Measurements from ENCODE around the gene IFNA17.
"Not testable (repeated sequence)": the region's sequence is repeated elsewhere in the genome, so short reads cannot be mapped to it uniquely, and the experiment has no call there.

IFNA17 gene

DNA sequence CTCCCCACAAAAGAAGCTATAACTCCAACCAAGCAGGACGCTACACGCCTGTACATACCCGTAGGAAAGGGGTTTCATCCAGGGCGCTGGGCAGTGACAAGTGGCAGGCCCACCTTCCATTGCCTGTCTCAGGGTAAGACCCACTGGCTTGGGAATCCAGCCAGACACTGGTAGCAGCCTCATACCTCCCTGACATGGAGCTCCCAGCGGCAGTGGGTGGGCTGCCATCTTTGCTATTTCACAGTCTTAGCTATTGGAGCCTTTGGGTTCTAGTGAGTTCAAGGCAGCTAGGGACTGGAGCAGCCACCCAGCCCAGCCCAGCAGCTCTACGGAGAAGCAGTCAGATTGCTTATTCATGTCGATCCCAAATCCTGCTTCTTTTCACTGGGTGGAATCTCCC lies 17.7 kb downstream of the IFNA17 start:
- FAIRE-seq, result no peak

DNA sequence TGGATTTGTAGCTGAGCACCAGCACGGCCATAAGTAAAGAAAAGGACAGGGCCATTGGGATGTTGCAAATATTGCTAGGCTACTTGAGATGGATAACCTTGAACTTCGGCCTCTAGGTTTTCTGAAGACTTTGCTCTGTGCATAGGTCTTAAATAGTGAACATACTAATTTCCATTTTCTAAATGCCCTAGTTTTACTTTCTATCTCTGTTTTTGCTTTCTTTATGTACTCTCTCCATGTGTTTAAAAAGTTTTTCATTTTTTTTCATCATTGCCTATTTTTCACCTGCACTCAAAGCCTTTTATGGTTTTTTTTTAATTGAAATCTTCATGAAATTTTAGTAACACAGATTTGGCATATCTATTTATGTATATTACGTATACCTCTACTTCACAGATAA lies 21.0 kb downstream of the IFNA17 start, which contains the start of gene IFNA10:
TSS of gene IFNA10 (minus strand) at position 101 of the 400 bp plus-strand sequence. CDS start at position 55, 46 bp downstream.
- not testable (repeated sequence) for FAIRE-seq

- FAIRE-seq, result no peak
Observed at GRCh38 chr9:21205204-21205603, 22.8 kb downstream of the IFNA17 start.

DNA sequence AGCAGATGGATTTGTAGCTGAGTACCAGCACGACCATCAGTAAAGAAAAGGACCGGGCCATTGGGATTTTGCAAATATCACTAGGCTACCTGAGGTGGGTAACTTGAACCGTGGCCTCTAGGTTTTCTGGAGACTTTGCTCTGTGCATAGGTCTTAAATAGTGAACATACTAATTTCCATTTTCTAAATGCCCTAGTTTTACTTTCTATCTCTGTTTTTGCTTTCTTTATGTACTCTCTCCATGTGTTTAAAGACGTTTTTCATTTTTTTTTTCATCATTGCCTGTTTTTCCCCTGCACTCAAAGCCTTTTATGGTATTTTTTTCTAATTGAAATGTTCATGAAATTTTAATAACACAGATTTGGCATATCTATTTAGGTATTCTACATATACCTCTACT lies 25.9 kb downstream of the IFNA17 start, which contains the start of gene IFNA7:
TSS of gene IFNA7 (minus strand) at position 101 of the 400 bp plus-strand sequence. CDS start at position 61, 40 bp downstream.
- not testable (repeated sequence) for FAIRE-seq

GRCh38 chr9:21194867-21195776 lies 32.9 kb downstream of the IFNA17 start:
- FAIRE-seq, result not testable (repeated sequence)

DNA sequence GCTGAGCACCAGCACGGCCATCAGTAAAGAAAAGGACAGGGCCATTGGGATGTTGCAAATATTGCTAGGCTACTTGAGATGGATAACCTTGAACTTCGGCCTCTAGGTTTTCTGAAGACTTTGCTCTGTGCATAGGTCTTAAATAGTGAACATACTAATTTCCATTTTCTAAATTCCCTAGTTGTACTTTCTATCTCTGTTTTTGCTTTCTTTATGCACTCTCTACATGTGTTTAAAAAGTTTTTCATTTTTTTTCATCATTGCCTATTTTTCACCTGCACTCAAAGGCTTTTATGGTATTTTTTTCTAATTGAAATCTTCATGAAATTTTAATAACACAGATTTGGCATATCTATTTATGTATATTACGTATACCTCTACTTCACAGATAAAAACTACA lies 40.5 kb downstream of the IFNA17 start, which contains the start of gene IFNA4:
TSS of gene IFNA4 (minus strand) at position 101 of the 400 bp plus-strand sequence. CDS start at position 45, 56 bp downstream.
- peak; percentile 89 for FAIRE-seq

- not testable (repeated sequence) for FAIRE-seq
Observed at GRCh38 chr9:21182810-21183736, 44.9 kb downstream of the IFNA17 start.
